Uterus (tissue), 2 donors: Measurements from ENCODE around the gene NBEAL1.

Experiments
- CTCF ChIP-seq, 4 experiments: fragments of 200-600 bp in 2 of 4; fragments of 450-650 bp in 2 of 4; sonication (generic) in 2 of 4; IDR thresholded peaks; one replicate each; pipeline ENCODE4 v1.5.1; 2016 to 2019; ENCODE audit warnings: antibody characterized with exemption in 4 of 4, mild to moderate bottlenecking in 2 of 4, moderate library complexity in 1 of 4
- POLR2A ChIP-seq, 2 donors: fragments of 450-650 bp; IDR thresholded peaks; one replicate each; pipeline ENCODE4 v1.6.1; 2016; ENCODE audit warnings: antibody characterized with exemption in 2 of 2, mild to moderate bottlenecking in 1 of 2, moderate library complexity in 1 of 2

- peak; percentile 28 to 53 (median 50) for TF ChIP-seq CTCF (IDR thresholded peaks at IDR 0.05)
- peak; percentile 44 to 83 for TF ChIP-seq POLR2A (IDR thresholded peaks at IDR 0.05)
These were observed 224.2 kb downstream of the NBEAL1 start, which contains the start of gene CYP20A1 for GRCh38 chr2:203238704-203239526.
